Activated naive CD8-positive, alpha-beta T cell treated with anti-CD3 and anti-CD28 coated beads, Interleukin-2, amount 50 U/mL, for 24 hours (primary cell): ENCODE measurements around the gene STK10.

Experiments
- ATAC-seq: fragments of 150-1000 bp; cut with Tn5 transposase; one replicate; pipeline ENCODE4 v1.10.0; 2021
- DNase-seq: peaks from one replicate; pipeline ENCODE4 v3.0.0; 2021
- H3K27ac Mint-ChIP-seq: one replicate; pipeline ENCODE4 v1.8.0; 2021; ENCODE audit warnings: mild to moderate bottlenecking, mixed read lengths
- H3K27me3 Mint-ChIP-seq: one replicate; pipeline ENCODE4 v1.8.0; 2021; ENCODE audit warnings: mixed read lengths
- H3K36me3 Mint-ChIP-seq: one replicate; pipeline ENCODE4 v1.8.0; 2021; ENCODE audit warnings: low read depth, mixed read lengths
- H3K4me1 Mint-ChIP-seq: one replicate; pipeline ENCODE4 v1.8.0; 2021; ENCODE audit warnings: mixed read lengths
- H3K4me3 Mint-ChIP-seq: one replicate; pipeline ENCODE4 v1.8.0; 2021; ENCODE audit warnings: mild to moderate bottlenecking, moderate library complexity, mixed read lengths
- H3K9me3 Mint-ChIP-seq: one replicate; pipeline ENCODE4 v1.8.0; 2021; ENCODE audit warnings: mixed read lengths

Gene STK10

GRCh38 chr5:172180936-172181335 is 7.1 kb downstream of the STK10 start:
- Mint-ChIP-seq H3K4me3 (peak overlapping the region; percentile 77), H3K4me1 (peaks cover 98% of the 10 kb centered on the region), H3K27me3 (no peaks in the 10 kb centered on the region), H3K27ac (peak overlapping the region; percentile 95), H3K9me3 (no peaks in the 10 kb centered on the region), H3K36me3 (peaks cover 32% of the 10 kb centered on the region)
- DNase-seq: no peak
- no peak for ATAC-seq

DNA sequence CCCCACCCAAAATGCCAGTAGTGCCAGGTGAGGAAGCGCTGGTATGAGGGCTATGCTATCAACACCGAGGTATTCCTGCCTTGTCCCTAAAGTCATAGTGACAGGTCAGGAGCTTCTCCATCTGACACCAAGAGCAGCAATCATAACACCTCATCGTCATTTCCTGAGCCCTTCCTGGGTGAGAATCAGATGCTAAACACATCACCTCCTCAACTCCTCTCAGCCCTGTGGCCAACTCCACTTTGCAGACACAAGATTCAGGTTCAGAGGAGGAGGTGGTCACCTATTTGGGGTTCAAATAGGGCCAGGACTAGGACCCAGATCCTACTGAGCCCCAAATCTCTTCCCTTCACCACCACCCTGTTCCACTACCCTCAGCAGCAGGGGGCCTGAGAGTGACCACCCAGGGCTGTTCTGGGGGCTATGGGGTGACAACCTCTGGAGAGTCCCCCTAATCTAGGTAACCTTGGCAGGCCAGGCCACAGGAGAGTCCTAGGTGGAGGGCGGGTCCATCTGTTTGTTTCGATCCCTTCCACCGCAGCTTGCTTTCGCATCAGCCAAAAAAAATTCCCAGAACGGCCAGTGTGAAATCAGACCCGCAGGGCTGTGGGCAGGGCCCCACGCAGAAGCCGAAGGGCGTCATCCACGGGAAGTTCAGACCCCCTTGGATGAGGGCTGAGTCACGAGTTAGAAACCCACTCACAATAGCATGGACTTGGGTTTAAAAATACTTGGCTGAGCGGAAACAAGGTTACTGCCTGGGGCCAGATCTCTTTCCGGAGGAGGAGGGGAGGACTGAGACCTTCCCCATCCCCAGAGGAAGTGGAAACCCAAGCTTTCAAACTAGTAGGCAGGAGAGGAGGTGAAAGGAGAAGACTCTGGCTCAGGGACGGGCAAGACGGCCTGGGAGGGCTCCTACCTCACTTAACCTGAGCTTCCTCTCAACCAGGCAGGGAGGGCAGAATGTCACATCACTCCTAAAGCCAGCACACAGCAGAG is 8.7 kb downstream of the STK10 start:
- peak; percentile 64 for DNase-seq

GRCh38 chr5:172178301-172178987 is 9.6 kb downstream of the STK10 start:
- DNase-seq (peak; percentile 32), ATAC-seq (no peak)
- Mint-ChIP-seq H3K4me3 (peak overlapping the region; percentile 77), H3K36me3 (peaks cover 20% of the 10 kb centered on the region), H3K27me3 (peaks cover 1% of the 10 kb centered on the region), H3K4me1 (peaks cover 98% of the 10 kb centered on the region), H3K9me3 (no peaks in the 10 kb centered on the region), H3K27ac (peak overlapping the region; percentile 95)

More for the DNA sequence above, 8.7 kb downstream of the STK10 start:
- Mint-ChIP-seq H3K9me3 (no peaks in the 10 kb centered on the region), H3K4me1 (peaks cover 98% of the 10 kb centered on the region), H3K4me3 (peak overlapping the region; percentile 77), H3K27me3 (no peaks in the 10 kb centered on the region), H3K27ac (peak overlapping the region; percentile 95), H3K36me3 (peaks cover 23% of the 10 kb centered on the region)
- ATAC-seq: peak; percentile 37

DNA sequence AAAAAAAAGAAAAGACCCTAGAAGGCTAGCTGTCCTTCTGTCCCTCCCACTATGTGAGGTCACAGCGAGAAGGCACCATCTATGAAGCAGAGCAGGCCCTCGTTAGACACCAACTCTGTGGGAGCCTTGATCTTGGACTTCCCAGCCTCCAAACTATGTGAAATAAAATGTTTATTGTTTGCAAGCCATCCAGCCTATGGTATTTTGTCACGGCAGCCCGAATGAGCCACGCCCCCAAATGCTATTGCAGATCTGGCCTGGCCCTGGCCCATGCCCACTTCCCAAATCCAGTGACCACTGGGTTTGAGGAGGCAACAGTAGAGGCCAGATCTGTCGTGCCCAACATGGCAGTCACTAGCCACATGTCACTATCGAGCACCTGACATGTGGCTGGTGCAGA is 10.8 kb downstream of the STK10 start:
- Mint-ChIP-seq H3K36me3 (peaks cover 19% of the 10 kb centered on the region), H3K4me3 (peak overlapping the region; percentile 81), H3K27me3 (peaks cover 1% of the 10 kb centered on the region), H3K9me3 (no peaks in the 10 kb centered on the region), H3K4me1 (peaks cover 99% of the 10 kb centered on the region), H3K27ac (peak overlapping the region; percentile 95)
- ATAC-seq: no peak
- DNase-seq: no peak

DNA sequence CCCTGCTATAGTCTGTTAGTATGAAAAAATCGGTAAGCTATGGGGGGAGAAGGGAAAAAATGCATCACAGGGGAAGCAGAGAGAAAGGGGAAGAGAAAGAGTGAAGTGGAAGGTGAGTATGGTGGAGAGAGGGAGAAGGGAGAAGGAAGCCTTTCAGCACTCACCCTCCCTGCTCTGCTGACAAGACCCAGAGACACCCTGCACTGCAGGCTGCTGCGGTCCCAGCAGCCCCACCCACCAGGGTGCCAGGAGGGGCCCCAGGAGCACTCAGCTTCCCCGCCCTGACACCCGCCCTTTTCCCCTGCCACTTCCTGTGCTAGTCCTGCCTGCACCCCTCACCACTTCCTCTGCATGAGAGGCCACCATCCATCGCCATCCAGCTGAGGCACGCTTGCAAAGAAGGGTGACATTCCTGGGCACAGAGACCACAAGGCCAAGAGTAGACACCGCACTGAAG is 12.7 kb downstream of the STK10 start:
- Mint-ChIP-seq H3K27me3 (peaks cover 1% of the 10 kb centered on the region), H3K4me1 (peaks cover 97% of the 10 kb centered on the region), H3K9me3 (no peaks in the 10 kb centered on the region), H3K4me3 (peak overlapping the region; percentile 81), H3K27ac (peak overlapping the region; percentile 92), H3K36me3 (peaks cover 23% of the 10 kb centered on the region)
- ATAC-seq (peak; percentile 79), DNase-seq (peak; percentile 89)

DNA sequence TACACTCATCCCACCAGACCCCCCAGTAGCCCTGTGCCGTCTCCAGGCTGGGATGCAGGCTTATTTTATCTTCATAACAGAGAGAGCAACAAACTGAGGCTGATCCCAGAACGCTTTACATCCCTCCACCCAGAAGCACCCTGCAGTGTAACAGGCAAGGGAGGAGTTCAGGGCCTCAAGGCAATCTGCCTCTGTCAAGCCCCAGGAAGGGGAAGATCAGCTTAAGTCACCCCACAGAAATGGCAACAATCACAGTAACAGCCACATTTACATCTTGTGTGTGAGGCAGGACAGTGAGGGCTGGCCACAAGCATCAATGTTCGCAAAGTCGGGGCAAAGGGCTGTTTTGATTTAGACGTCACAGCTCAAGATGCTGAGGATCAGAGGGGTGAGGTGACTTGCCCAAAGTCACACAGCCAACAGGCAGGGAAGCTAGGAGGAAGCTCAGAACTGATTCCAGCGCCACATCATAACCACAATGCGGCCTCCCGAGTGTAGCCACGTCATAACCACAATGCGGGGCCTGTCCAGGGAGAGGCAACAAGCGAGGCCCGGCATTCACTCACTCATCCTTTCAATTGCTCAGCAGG is 14.4 kb downstream of the STK10 start:
- H3K27me3 Mint-ChIP-seq: peaks cover 1% of the 10 kb centered on the region
- H3K27ac Mint-ChIP-seq: peak overlapping the region; percentile 92
- H3K9me3 Mint-ChIP-seq: no peaks in the 10 kb centered on the region
- H3K4me3 Mint-ChIP-seq: peak overlapping the region; percentile 81
- peaks cover 97% of the 10 kb centered on the region for H3K4me1 Mint-ChIP-seq
- peak; percentile 83 for DNase-seq
- ATAC-seq: peak; percentile 44
- H3K36me3 Mint-ChIP-seq: peaks cover 38% of the 10 kb centered on the region

GRCh38 chr5:172172912-172173563 is 15.0 kb downstream of the STK10 start:
- Mint-ChIP-seq H3K9me3 (no peaks in the 10 kb centered on the region), H3K27me3 (peaks cover 1% of the 10 kb centered on the region), H3K36me3 (peaks cover 34% of the 10 kb centered on the region), H3K27ac (peak overlapping the region; percentile 92), H3K4me3 (peak overlapping the region; percentile 81), H3K4me1 (peaks cover 97% of the 10 kb centered on the region)
- ATAC-seq: no peak
- DNase-seq: no peak

DNA sequence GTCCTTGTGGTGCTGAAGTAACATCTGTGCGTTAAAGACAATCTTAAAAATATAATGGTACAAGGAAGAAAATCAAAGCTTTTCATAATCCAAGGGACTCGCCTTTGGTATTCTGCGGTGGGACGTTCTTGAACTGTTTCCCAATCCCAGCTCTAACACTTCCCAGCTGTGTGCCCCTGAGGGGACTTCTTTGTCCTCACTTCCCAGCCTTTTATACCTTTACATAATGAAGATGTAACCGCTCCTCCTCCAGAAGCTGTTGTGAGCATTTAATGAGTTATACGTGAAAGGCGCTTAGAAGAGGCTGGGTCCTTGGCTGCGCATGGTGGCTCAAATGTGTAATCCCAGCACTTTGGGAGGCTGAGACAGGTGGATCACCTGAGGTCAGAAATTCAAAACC is 16.9 kb downstream of the STK10 start:
- no peaks in the 10 kb centered on the region for H3K9me3 Mint-ChIP-seq

GRCh38 chr5:172170251-172170701 is 17.7 kb downstream of the STK10 start:
- no peak for ATAC-seq
- Mint-ChIP-seq H3K36me3 (peaks cover 35% of the 10 kb centered on the region), H3K4me3 (no peak overlapping the region)

More for the DNA sequence above, 16.9 kb downstream of the STK10 start:
- no peak for ATAC-seq
- peaks cover 1% of the 10 kb centered on the region for H3K27me3 Mint-ChIP-seq
- DNase-seq: no peak
- peaks cover 94% of the 10 kb centered on the region for H3K4me1 Mint-ChIP-seq
- H3K36me3 Mint-ChIP-seq: peaks cover 35% of the 10 kb centered on the region
- no peak overlapping the region for H3K4me3 Mint-ChIP-seq
- peak overlapping the region; percentile 49 for H3K27ac Mint-ChIP-seq

GRCh38 chr5:172169216-172169615 is 18.8 kb downstream of the STK10 start:
- Mint-ChIP-seq H3K27me3 (peaks cover 1% of the 10 kb centered on the region), H3K4me1 (peaks cover 87% of the 10 kb centered on the region), H3K27ac (peak overlapping the region; percentile 81), H3K36me3 (peaks cover 35% of the 10 kb centered on the region), H3K4me3 (no peak overlapping the region), H3K9me3 (no peaks in the 10 kb centered on the region)
- DNase-seq (no peak), ATAC-seq (no peak)

More at GRCh38 chr5:172170251-172170701, 17.7 kb downstream of the STK10 start:
- Mint-ChIP-seq H3K4me1 (peaks cover 92% of the 10 kb centered on the region), H3K27ac (peak overlapping the region; percentile 81), H3K27me3 (peaks cover 1% of the 10 kb centered on the region), H3K9me3 (no peaks in the 10 kb centered on the region)
- no peak for DNase-seq

DNA sequence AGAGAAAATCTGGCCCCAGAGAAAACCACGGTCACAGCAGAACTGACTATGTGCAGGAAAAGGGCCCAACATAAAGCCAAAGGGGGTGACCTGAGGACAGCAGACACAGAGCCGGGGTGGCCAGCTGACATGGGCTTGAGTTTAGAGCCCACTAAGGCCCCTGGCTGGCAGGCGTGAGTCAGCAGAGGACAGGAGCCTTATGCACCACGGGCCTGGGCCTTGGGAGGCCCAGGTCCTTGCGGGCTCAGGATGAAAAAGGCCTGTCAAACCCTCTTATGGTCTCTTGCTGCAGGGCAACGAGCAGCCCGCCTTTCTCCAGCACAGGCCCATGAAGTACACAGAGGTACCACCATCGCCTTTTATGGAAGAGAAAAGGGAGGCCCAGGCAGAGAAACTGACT is 19.7 kb downstream of the STK10 start:
- DNase-seq: no peak
- H3K27me3 Mint-ChIP-seq: no peaks in the 10 kb centered on the region
- H3K9me3 Mint-ChIP-seq: no peaks in the 10 kb centered on the region
- H3K36me3 Mint-ChIP-seq: peaks cover 31% of the 10 kb centered on the region
- peak overlapping the region; percentile 81 for H3K27ac Mint-ChIP-seq
- ATAC-seq: no peak
- peaks cover 84% of the 10 kb centered on the region for H3K4me1 Mint-ChIP-seq
- H3K4me3 Mint-ChIP-seq: no peak overlapping the region

DNA sequence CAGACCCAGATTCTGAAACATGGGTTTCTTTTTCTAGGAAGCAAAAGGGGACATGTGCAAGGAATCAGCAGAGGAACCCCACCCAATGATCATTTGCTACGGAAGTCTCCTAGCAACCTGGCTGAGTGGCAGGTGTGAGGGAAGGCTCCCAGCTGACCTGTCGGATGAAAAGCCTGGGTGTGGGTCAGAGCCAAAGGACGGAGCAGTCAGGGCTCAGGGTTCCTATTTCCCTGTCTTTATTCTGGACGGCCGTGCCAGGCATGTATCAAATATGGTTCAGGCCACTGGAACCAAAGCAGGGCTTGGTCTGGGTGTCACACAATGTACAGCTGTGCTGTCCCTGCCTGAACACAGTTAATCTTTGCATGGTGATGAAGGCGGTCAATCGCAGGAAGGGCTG is 20.1 kb downstream of the STK10 start:
- Mint-ChIP-seq H3K27ac (peak overlapping the region; percentile 32), H3K27me3 (no peaks in the 10 kb centered on the region), H3K4me1 (peaks cover 83% of the 10 kb centered on the region), H3K4me3 (no peak overlapping the region), H3K9me3 (no peaks in the 10 kb centered on the region), H3K36me3 (peaks cover 30% of the 10 kb centered on the region)
- no peak for DNase-seq
- ATAC-seq: no peak

DNA sequence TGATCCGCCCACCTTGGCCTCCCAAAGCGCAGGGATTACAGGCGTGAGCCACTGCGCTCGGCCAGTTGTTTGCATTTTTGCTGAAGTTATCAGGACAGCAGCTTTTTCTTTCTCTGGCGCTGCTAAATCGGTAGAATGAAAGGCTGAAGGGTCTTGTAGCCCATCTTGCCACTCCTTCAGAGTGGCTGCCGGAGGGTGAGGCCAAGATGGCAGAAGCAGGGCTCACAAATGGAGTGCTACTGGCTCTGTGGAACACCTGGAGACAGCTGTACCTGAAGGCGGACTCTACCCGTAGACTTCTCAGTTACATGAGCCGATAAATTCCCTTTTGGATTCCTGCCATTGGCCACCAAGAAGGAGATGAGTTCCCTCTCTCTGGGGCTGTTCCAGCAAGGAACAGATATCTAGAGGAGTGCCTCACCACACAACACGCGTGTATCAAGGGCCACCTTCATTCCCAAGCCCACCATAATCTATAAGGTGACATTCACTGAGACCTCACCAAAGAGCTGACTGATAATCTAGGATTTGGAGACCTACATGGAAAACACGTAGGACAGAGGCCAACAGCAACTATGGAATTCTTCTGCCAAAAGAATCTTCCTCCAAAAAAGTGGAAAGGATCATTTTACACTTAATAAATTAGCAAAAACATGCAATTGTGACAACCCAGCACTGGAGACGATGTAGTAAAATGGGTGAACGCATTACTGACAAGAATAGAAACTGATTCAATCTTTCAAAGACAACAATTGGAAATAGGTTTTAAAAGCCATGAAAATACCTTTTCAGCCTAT is 21.8 kb downstream of the STK10 start:
- Mint-ChIP-seq H3K27me3 (no peaks in the 10 kb centered on the region), H3K4me1 (peaks cover 79% of the 10 kb centered on the region), H3K9me3 (no peaks in the 10 kb centered on the region), H3K4me3 (no peak overlapping the region), H3K27ac (peak overlapping the region; percentile 34), H3K36me3 (peaks cover 26% of the 10 kb centered on the region)
- DNase-seq: no peak
- ATAC-seq: no peak
